K562 (cell line): ENCODE results near the gene TSSK2. TPM values are rescaled to one million over a fixed set of nuclear protein-coding genes. Genes with fewer than 3 reads are reported as not detected.
A peak's percentile ranks its signal among the peaks of the same experiment; 100 is the strongest.

Source experiments
- ARNT ChIP-seq, 2 experiments: fragments of 450-650 bp; IDR thresholded peaks; 2 replicates each; pipeline ENCODE4 v1.6.1; 2016; ENCODE audit warnings: mild to moderate bottlenecking in 1 of 2
- CGGBP1 ChIP-seq: fragments of 250-450 bp; sonication (Bioruptor Pico); IDR thresholded peaks from 2 replicates; pipeline ENCODE4 v1.9.0; 2021; ENCODE audit warnings: mild to moderate bottlenecking
- E2F8 ChIP-seq: fragments of 450-650 bp; IDR thresholded peaks from 2 replicates; pipeline ENCODE4 v1.7.1; 2018; ENCODE audit warnings: mild to moderate bottlenecking, low read depth; ENCODE audit not compliant: partially characterized antibody
- EHMT2 ChIP-seq: fragments of 450-650 bp; IDR thresholded peaks from 2 replicates; pipeline ENCODE4 v1.6.1; 2018; ENCODE audit warnings: antibody characterized with exemption
- ETS2 ChIP-seq: IDR thresholded peaks from 2 replicates; pipeline ENCODE4 v1.6.1; 2016; ENCODE audit warnings: borderline replicate concordance, missing genetic modification characterization, mild to moderate bottlenecking, moderate library complexity, missing compliant biosample characterization; ENCODE audit not compliant: poor library complexity, severe bottlenecking
- GATAD2A ChIP-seq: fragments of 450-650 bp; IDR thresholded peaks from 2 replicates; pipeline ENCODE4 v1.6.1; 2017
- HDGF ChIP-seq: fragments of 450-650 bp; IDR thresholded peaks from 2 replicates; pipeline ENCODE4 v1.6.1; 2016
- LARP7 ChIP-seq: fragments of 450-650 bp; IDR thresholded peaks from 2 replicates; pipeline ENCODE4 v1.6.1; 2016
- MAFK ChIP-seq: IDR thresholded peaks from 2 replicates; pipeline ENCODE4 v1.6.1; 2011; ENCODE audit warnings: low read length, improper control_type of control experiment
- MIER1 ChIP-seq: fragments of 450-650 bp; IDR thresholded peaks from 2 replicates; pipeline ENCODE4 v1.6.1; 2016; ENCODE audit warnings: antibody characterized with exemption, mild to moderate bottlenecking, low read depth
- SRSF3 ChIP-seq: fragments of 200-400 bp; formaldehyde crosslinking; IDR thresholded peaks from 2 replicates; pipeline ENCODE4 v1.6.1; 2016; ENCODE audit warnings: mild to moderate bottlenecking, low read length, moderate library complexity; ENCODE audit not compliant: insufficient read depth
- TBL1XR1 ChIP-seq, 2 experiments: IDR thresholded peaks; 2 replicates each; pipeline ENCODE4 v1.6.1; 2012; ENCODE audit warnings: improper control_type of control experiment in 2 of 2, low read length in 2 of 2, mild to moderate bottlenecking in 1 of 2
- TCF7 ChIP-seq: sonication (generic); IDR thresholded peaks from 2 replicates; pipeline ENCODE4 v1.6.1; 2016; ENCODE audit warnings: antibody characterized with exemption, borderline replicate concordance
- THAP12 ChIP-seq: fragments of 250-450 bp; sonication (Bioruptor Pico); IDR thresholded peaks from 2 replicates; pipeline ENCODE4 v1.9.0; 2021; ENCODE audit warnings: mild to moderate bottlenecking, inconsistent platforms
- ZBTB17 ChIP-seq: fragments of 450-650 bp; formaldehyde crosslinking; IDR thresholded peaks from 2 replicates; pipeline ENCODE4 v1.4.0; 2020; ENCODE audit warnings: mild to moderate bottlenecking
- ZBTB2 ChIP-seq: fragments of 450-650 bp; IDR thresholded peaks from 2 replicates; pipeline ENCODE4 v1.6.1; 2016; ENCODE audit warnings: antibody characterized with exemption
- ZBTB26 ChIP-seq: fragments of 450-650 bp; formaldehyde crosslinking; IDR thresholded peaks from 2 replicates; pipeline ENCODE4 v1.4.0; 2022; ENCODE audit warnings: missing genetic modification characterization
- ZBTB5 ChIP-seq: fragments of 450-650 bp; IDR thresholded peaks from 2 replicates; pipeline ENCODE4 v1.6.1; 2017; ENCODE audit warnings: antibody characterized with exemption
- polyA plus RNA-seq, 8 experiments: library from polyadenylated mRNA; depleted of rRNA in 4 of 8; stranded (reverse) in 5 of 8; unstranded in 3 of 8; fragments of >200 nt; fragmentation: Nextera tagmentation in 2 of 8; fragmentation: Illumina TruSeq in 1 of 8; extraction: Ambion mirVana in 2 of 8; extraction: Trizol in 1 of 8; gene quantifications; 2 replicates each; pipeline versions ENCODE4 v1.2.1 to v1.2.3, GENCODE V29; 2011 to 2014; ENCODE audit warnings: inconsistent platforms in 1 of 8, missing spikeins in 1 of 8
- total RNA-seq, 7 experiments: library from RNA; depleted of rRNA in 6 of 7; stranded (reverse); fragments of >200 nt in 6 of 7; fragmentation: Illumina TruSeq in 2 of 7; extraction: Trizol in 2 of 7; gene quantifications; 2 replicates each; pipeline versions ENCODE4 v1.2.1 to v1.2.3, GENCODE V29; 2011 to 2021; ENCODE audit warnings: low replicate concordance in 1 of 7

Gene TSSK2
- total and polyA plus RNA-seq, 9 of the 15 experiments (the other 6 are each of a cell fraction or from before 2014, with no cell fraction given): 0.04 TPM; not detected in 8

- TF ChIP-seq ZBTB26: peak; percentile 92; the same call in 1 of the 2 replicates
- peak; percentile 19; the same call in 1 of the 2 replicates for TF ChIP-seq GATAD2A
- TF ChIP-seq HDGF: peak; percentile 97
- peak in 1 of 2 experiments; percentile 78; a peak in 1 of 4 replicates for TF ChIP-seq TBL1XR1 (IDR thresholded peaks at IDR 0.05; ENCODE audit: low read length in 2 of 2)
- peak; percentile 49; the same call in 1 of the 2 replicates for TF ChIP-seq MIER1
- no peak for TF ChIP-seq E2F8
- 0 out of 4 replicates have a peak, but pooled peaks of 1 of the 2 experiments have one; percentile 42 for TF ChIP-seq ARNT (IDR thresholded peaks at IDR 0.05)
- TF ChIP-seq EHMT2: peak; percentile 11; the same call in 1 of the 2 replicates
- TF ChIP-seq SRSF3: no peak
- TF ChIP-seq ETS2 (tag): no peak
- TF ChIP-seq MAFK: 0 out of 2 replicates have a peak, but pooled peaks have one; percentile 1
- peak; percentile 9; the same call in 1 of the 2 replicates for TF ChIP-seq CGGBP1 (CRISPR knock-in tag)
- TF ChIP-seq ZBTB17 (CRISPR knock-in tag): peak; percentile 45; the same call in 1 of the 2 replicates
- 0 out of 2 replicates have a peak, but pooled peaks have one; percentile 20 for TF ChIP-seq ZBTB5
- peak; percentile 79 for TF ChIP-seq ZBTB2
- peak; percentile 52; the same call in 1 of the 2 replicates for TF ChIP-seq TCF7
- no peak for TF ChIP-seq THAP12 (CRISPR knock-in tag)
- peak; percentile 95 for TF ChIP-seq LARP7
These were observed 8.2 kb upstream of the TSSK2 start (continued) for GRCh38 chr22:19122752-19123492.
